NK-92 treated with Interleukin-12 subunit alpha and Interleukin-12 subunit beta, amount 100 ng/mL, for 24 hours (cell line): ENCODE measurements around the gene HOXB6.

Experiments
- DNase-seq: peaks from one replicate; lab custom pipeline; 2025; lab: John Stamatoyannopoulos, UW

HOXB6 gene

GRCh38 chr17:48578616-48579470 lies 25.9 kb downstream of the HOXB6 start:
- no peak for DNase-seq

- peak; percentile 73 for DNase-seq
Measured at GRCh38 chr17:48577946-48578615, 26.7 kb downstream of the HOXB6 start, which contains the start of gene HOXB4. HOXB4 (minus strand) TSS chr17:48578350; CDS start chr17:48578319, 31 bp downstream.

- peak; percentile 59 for DNase-seq
Measured at GRCh38 chr17:48577330-48577945, 27.3 kb downstream of the HOXB6 start.

GRCh38 chr17:48576479-48577309 lies 28.1 kb downstream of the HOXB6 start:
- no peak for DNase-seq

- DNase-seq = no peak
Measured at GRCh38 chr17:48575673-48576478, 28.9 kb downstream of the HOXB6 start.

- no peak for DNase-seq
Measured at GRCh38 chr17:48575066-48575582, 29.7 kb downstream of the HOXB6 start.

GRCh38 chr17:48574505-48575065 lies 30.2 kb downstream of the HOXB6 start:
- no peak for DNase-seq

GRCh38 chr17:48571826-48572417 lies 32.9 kb downstream of the HOXB6 start:
- no peak for DNase-seq

GRCh38 chr17:48571024-48571818 lies 33.6 kb downstream of the HOXB6 start:
- no peak for DNase-seq

GRCh38 chr17:48570325-48571023 lies 34.3 kb downstream of the HOXB6 start:
- DNase-seq = no peak

GRCh38 chr17:48569674-48570324 lies 35.0 kb downstream of the HOXB6 start:
- no peak for DNase-seq

GRCh38 chr17:48569240-48569582 lies 35.6 kb downstream of the HOXB6 start:
- no peak for DNase-seq

- DNase-seq = no peak
Measured at GRCh38 chr17:48568499-48569239, 36.1 kb downstream of the HOXB6 start.

- DNase-seq = no peak
Measured at GRCh38 chr17:48567646-48568354, 37.0 kb downstream of the HOXB6 start.

GRCh38 chr17:48567209-48567608 lies 37.6 kb downstream of the HOXB6 start:
- DNase-seq = no peak

- no peak for DNase-seq
Measured at GRCh38 chr17:48566717-48567116, 38.1 kb downstream of the HOXB6 start.
